Esophagus muscularis mucosa (tissue), 4 donors: ENCODE measurements around the gene RANBP3.

Experiments
- CTCF ChIP-seq, 3 experiments: fragments of 200-600 bp in 2 of 3; fragments of 450-650 bp in 1 of 3; sonication (generic) in 2 of 3; IDR thresholded peaks; one replicate each; pipeline ENCODE4 v1.5.1; 2017 to 2019; ENCODE audit warnings: antibody characterized with exemption in 3 of 3, mild to moderate bottlenecking in 2 of 3, moderate library complexity in 1 of 3
- EP300 ChIP-seq: sonication (generic); formaldehyde crosslinking; IDR thresholded peaks from one replicate; pipeline ENCODE4 v1.6.1; 2017; ENCODE audit warnings: antibody characterized with exemption
- POLR2A ChIP-seq: fragments of 450-650 bp; IDR thresholded peaks from one replicate; pipeline ENCODE4 v1.6.1; 2017; ENCODE audit warnings: antibody characterized with exemption, moderate library complexity, mild to moderate bottlenecking, low read depth
- POLR2AphosphoS5 ChIP-seq, 2 donors: sonication (generic); formaldehyde crosslinking; IDR thresholded peaks; one replicate each; pipeline ENCODE4 v1.6.1; 2017; ENCODE audit warnings: antibody characterized with exemption in 2 of 2

- no peak for TF ChIP-seq POLR2AphosphoS5 (IDR thresholded peaks at IDR 0.05)
- no peak for TF ChIP-seq CTCF (IDR thresholded peaks at IDR 0.05)
- no peak for TF ChIP-seq EP300
- no peak for TF ChIP-seq POLR2A
These were observed 29.0 kb upstream of the RANBP3 start for GRCh38 chr19:6006896-6007295.
